ENCODE measurements around the gene COX20. TPM values are rescaled to one million over a fixed set of nuclear protein-coding genes. Genes with fewer than 3 reads are reported as not detected.
A peak's percentile ranks its signal among the peaks of the same experiment; 100 is the strongest.

The COX20 gene
- total RNA-seq, 2 experiments from 2014 or later = 14.5 to 16.8 TPM

GRCh38 chr1:244865820-244866219 lies 30.4 kb downstream of the COX20 start:
- POLR2A ChIA-PET = interaction anchor here (1.1 to 22.6 kb wide), 7 partner anchors 13 to 415 kb away, joined by 5 to 1262 read pairs (median 58); partner anchors contain the start of genes ADSS2 and COX20

GRCh38 chr1:244866355-244866754 lies 30.9 kb downstream of the COX20 start:
- ATAC-seq (ENCODE audit: poor library complexity) (no peak), DNase-seq (no peak)
- Histone ChIP-seq H3K4me3 (ENCODE audit: low read length) (no peak overlapping the region), H3K9me3 (ENCODE audit: control insufficient read depth in 1 of 2, insufficient read depth in 1 of 2, low read length in 2 of 2) (no peaks in the 10 kb centered on the region), H3K27me3 (ENCODE audit: control insufficient read depth in 1 of 2, insufficient read depth in 2 of 2, low read length in 2 of 2) (no peaks in the 10 kb centered on the region), H3K4me1 (ENCODE audit: insufficient read depth, low read length) (peaks cover 12% of the 10 kb centered on the region), H3K36me3 (ENCODE audit: insufficient read depth, low read length) (peaks cover 12% of the 10 kb centered on the region), H3K27ac (ENCODE audit: low read depth in 1 of 2, low read length in 2 of 2) (no peak overlapping the region)
- H3K36me3 Mint-ChIP-seq (ENCODE audit: low read depth) = peaks cover 37% of the 10 kb centered on the region
- H3K9me3 Mint-ChIP-seq = no peaks in the 10 kb centered on the region
- ChIA-PET POLR2A (interaction anchor here (5.5 to 22.6 kb wide), 3 partner anchors 26 to 104 kb away, joined by 58 to 1262 read pairs (median 354); partner anchors contain the start of gene COX20), CTCF (interaction anchor here (1.3 to 6.2 kb wide), 3 partner anchors 31 to 176 kb away, joined by 5 to 63 read pairs (median 6); partner anchors contain the start of gene COX20)
- H3K27ac Mint-ChIP-seq = peak overlapping the region; percentile 98
- no peak for TF ChIP-seq CTCF (IDR thresholded peaks at IDR 0.05)
- peak overlapping the region; percentile 23 for H3K4me3 Mint-ChIP-seq
- H3K4me1 Mint-ChIP-seq (ENCODE audit: low read depth) = peaks cover 33% of the 10 kb centered on the region
- intact Hi-C loops (cut with DNase I, micrococcal nuclease) = loop anchor here in 1 of 2 experiments (10.0 kb wide), 1 partner anchor 412 kb away; the partner anchor contains the start of gene ADSS2
- H3K27me3 Mint-ChIP-seq = peaks cover 5% of the 10 kb centered on the region

More at GRCh38 chr1:244865820-244866219, 30.4 kb downstream of the COX20 start:
- peaks cover 5% of the 10 kb centered on the region for H3K27me3 Mint-ChIP-seq
- Histone ChIP-seq H3K27me3 (ENCODE audit: control insufficient read depth in 1 of 2, insufficient read depth in 2 of 2, low read length in 2 of 2) (no peaks in the 10 kb centered on the region), H3K36me3 (ENCODE audit: insufficient read depth, low read length) (peaks cover 16% of the 10 kb centered on the region), H3K4me1 (ENCODE audit: insufficient read depth, low read length) (peaks cover 14% of the 10 kb centered on the region), H3K4me3 (ENCODE audit: low read length) (no peak overlapping the region), H3K9me3 (ENCODE audit: control insufficient read depth in 1 of 2, insufficient read depth in 1 of 2, low read length in 2 of 2) (no peaks in the 10 kb centered on the region), H3K27ac (ENCODE audit: low read depth in 1 of 2, low read length in 2 of 2) (peak overlapping the region; percentile 98 to 99)
- ATAC-seq (ENCODE audit: poor library complexity) (no peak), DNase-seq (no peak)
- H3K36me3 Mint-ChIP-seq (ENCODE audit: low read depth) = peaks cover 43% of the 10 kb centered on the region
- no peaks in the 10 kb centered on the region for H3K9me3 Mint-ChIP-seq
- TF ChIP-seq CTCF (IDR thresholded peaks at IDR 0.05) = no peak
- peaks cover 39% of the 10 kb centered on the region for H3K4me1 Mint-ChIP-seq (ENCODE audit: low read depth)
- intact Hi-C loops (cut with DNase I, micrococcal nuclease) = loop anchor here in 1 of 2 experiments (2.0 to 10.0 kb wide), 2 partner anchors 177 to 411 kb away; partner anchors contain the start of gene ADSS2
- peak overlapping the region; percentile 96 for H3K4me3 Mint-ChIP-seq
- CTCF ChIA-PET = interaction anchor here (1.2 to 6.2 kb wide), 4 partner anchors 30 to 177 kb away, joined by 3 to 63 read pairs (median 6); partner anchors contain the start of gene COX20
- peak overlapping the region; percentile 98 for H3K27ac Mint-ChIP-seq

- H3K27ac ChIP-seq (ENCODE audit: low read depth in 1 of 2, low read length in 2 of 2) = no peak overlapping the region
- ChIA-PET POLR2A (interaction anchor here (1.6 to 22.6 kb wide), 3 partner anchors 28 to 103 kb away, joined by 6 to 1262 read pairs (median 9); partner anchors contain the start of gene COX20), CTCF (interaction anchor here (0.6 kb wide), 1 partner anchor 96 kb away, joined by 3 read pairs; no protein-coding TSS in a partner anchor)
- peaks cover 9% of the 10 kb centered on the region for H3K4me1 ChIP-seq (ENCODE audit: insufficient read depth, low read length)
- no peaks in the 10 kb centered on the region for H3K27me3 ChIP-seq (ENCODE audit: control insufficient read depth in 1 of 2, insufficient read depth in 2 of 2, low read length in 2 of 2)
- H3K4me3 ChIP-seq (ENCODE audit: low read length) = no peak overlapping the region
- H3K36me3 ChIP-seq (ENCODE audit: insufficient read depth, low read length) = no peaks in the 10 kb centered on the region
- Mint-ChIP-seq H3K36me3 (ENCODE audit: low read depth) (peaks cover 14% of the 10 kb centered on the region), H3K27ac (no peak overlapping the region), H3K9me3 (no peaks in the 10 kb centered on the region), H3K4me1 (ENCODE audit: low read depth) (peaks cover 20% of the 10 kb centered on the region), H3K4me3 (no peak overlapping the region), H3K27me3 (peaks cover 5% of the 10 kb centered on the region)
- DNase-seq (no peak), ATAC-seq (ENCODE audit: poor library complexity) (no peak)
- intact Hi-C loops (cut with DNase I, micrococcal nuclease) = loop anchor here in 1 of 2 experiments (10.0 kb wide), 1 partner anchor 414 kb away; the partner anchor contains the start of gene ADSS2
- H3K9me3 ChIP-seq (ENCODE audit: control insufficient read depth in 1 of 2, insufficient read depth in 1 of 2, low read length in 2 of 2) = no peaks in the 10 kb centered on the region
- no peak for TF ChIP-seq CTCF (IDR thresholded peaks at IDR 0.05)
Measured at GRCh38 chr1:244868484-244869363, 33.3 kb downstream of the COX20 start.
